Neutrophil (primary cell): ENCODE data around the gene HOXA5.

Experiments used
- H3K27ac ChIP-seq: fragments of 200-600 bp; sonication (generic); 2 replicates; pipeline ENCODE4 v1.5.1; 2016; ENCODE audit warnings: mild to moderate bottlenecking, moderate library complexity
- H3K27me3 ChIP-seq: fragments of 200-600 bp; sonication (generic); 2 replicates; pipeline ENCODE4 v1.6.0; 2016; ENCODE audit warnings: mild to moderate bottlenecking
- H3K36me3 ChIP-seq: fragments of 200-600 bp; sonication (generic); 2 replicates; pipeline ENCODE4 v1.5.1; 2017
- H3K4me1 ChIP-seq, 2 experiments: fragments of 200-600 bp in 1 of 2; sonication (generic) in 1 of 2; 1 replicate in 1 of 2; 2 replicates in 1 of 2; pipeline versions ENCODE4 v1.5.1 to v1.6.1; 2013 to 2016; ENCODE audit warnings: low read depth in 1 of 2, low read length in 1 of 2, mild to moderate bottlenecking in 1 of 2, moderate library complexity in 1 of 2; ENCODE audit not compliant: control insufficient read depth in 1 of 2, insufficient read depth in 1 of 2
- H3K4me3 ChIP-seq, 2 experiments: fragments of 200-600 bp in 1 of 2; sonication (generic) in 1 of 2; 1 replicate in 1 of 2; 2 replicates in 1 of 2; pipeline ENCODE4 v1.5.1; 2013 to 2016; ENCODE audit warnings: low read depth in 1 of 2, low read length in 1 of 2, mild to moderate bottlenecking in 1 of 2, moderate library complexity in 1 of 2
- H3K9me3 ChIP-seq: fragments of 200-600 bp; sonication (generic); 2 replicates; pipeline ENCODE4 v1.5.1; 2016
- TF ChIP-seq, protein P1 (sequence below): fragments of 200-600 bp; sonication (generic); IDR thresholded peaks from 2 replicates; pipeline ENCODE4 v1.5.1; 2016; ENCODE audit warnings: antibody characterized with exemption

The HOXA5 gene

GRCh38 chr7:27107391-27108381 is 35.8 kb downstream of the HOXA5 start:
- H3K27me3 ChIP-seq: peaks cover 41% of the 10 kb centered on the region
- TF ChIP-seq, protein P1, sequence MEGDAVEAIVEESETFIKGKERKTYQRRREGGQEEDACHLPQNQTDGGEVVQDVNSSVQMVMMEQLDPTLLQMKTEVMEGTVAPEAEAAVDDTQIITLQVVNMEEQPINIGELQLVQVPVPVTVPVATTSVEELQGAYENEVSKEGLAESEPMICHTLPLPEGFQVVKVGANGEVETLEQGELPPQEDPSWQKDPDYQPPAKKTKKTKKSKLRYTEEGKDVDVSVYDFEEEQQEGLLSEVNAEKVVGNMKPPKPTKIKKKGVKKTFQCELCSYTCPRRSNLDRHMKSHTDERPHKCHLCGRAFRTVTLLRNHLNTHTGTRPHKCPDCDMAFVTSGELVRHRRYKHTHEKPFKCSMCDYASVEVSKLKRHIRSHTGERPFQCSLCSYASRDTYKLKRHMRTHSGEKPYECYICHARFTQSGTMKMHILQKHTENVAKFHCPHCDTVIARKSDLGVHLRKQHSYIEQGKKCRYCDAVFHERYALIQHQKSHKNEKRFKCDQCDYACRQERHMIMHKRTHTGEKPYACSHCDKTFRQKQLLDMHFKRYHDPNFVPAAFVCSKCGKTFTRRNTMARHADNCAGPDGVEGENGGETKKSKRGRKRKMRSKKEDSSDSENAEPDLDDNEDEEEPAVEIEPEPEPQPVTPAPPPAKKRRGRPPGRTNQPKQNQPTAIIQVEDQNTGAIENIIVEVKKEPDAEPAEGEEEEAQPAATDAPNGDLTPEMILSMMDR: no peak
- H3K4me1 ChIP-seq: peaks cover 0 to under 1% of the 10 kb centered on the region in 2 experiments
- H3K27ac ChIP-seq: no peak overlapping the region
- no peak overlapping the region for H3K4me3 ChIP-seq
- no peaks in the 10 kb centered on the region for H3K9me3 ChIP-seq
- no peaks in the 10 kb centered on the region for H3K36me3 ChIP-seq

GRCh38 chr7:27106901-27107240 is 36.6 kb downstream of the HOXA5 start:
- H3K4me3 ChIP-seq: no peak overlapping the region
- H3K27me3 ChIP-seq: peaks cover 49% of the 10 kb centered on the region
- H3K9me3 ChIP-seq: no peaks in the 10 kb centered on the region
- H3K27ac ChIP-seq: no peak overlapping the region
- peaks cover under 1% of the 10 kb centered on the region for H3K36me3 ChIP-seq
- TF ChIP-seq, protein P1: no peak
- peaks cover 0 to 9% of the 10 kb centered on the region in 2 experiments for H3K4me1 ChIP-seq

- H3K36me3 ChIP-seq: peaks cover 6% of the 10 kb centered on the region
- H3K9me3 ChIP-seq: no peaks in the 10 kb centered on the region
- H3K4me1 ChIP-seq: peaks cover 0 to 14% of the 10 kb centered on the region in 2 experiments
- no peak overlapping the region for H3K27ac ChIP-seq
- H3K4me3 ChIP-seq: no peak overlapping the region
- TF ChIP-seq, protein P1: no peak
- peaks cover 54% of the 10 kb centered on the region for H3K27me3 ChIP-seq
These were observed 37.1 kb downstream of the HOXA5 start for GRCh38 chr7:27106181-27106900.

- Histone ChIP-seq H3K4me1 (peaks cover 0 to 15% of the 10 kb centered on the region in 2 experiments), H3K27ac (no peak overlapping the region), H3K4me3 (no peak overlapping the region), H3K9me3 (no peaks in the 10 kb centered on the region), H3K36me3 (peaks cover 14% of the 10 kb centered on the region), H3K27me3 (peaks cover 63% of the 10 kb centered on the region)
- TF ChIP-seq, protein P1: no peak
These were observed 38.0 kb downstream of the HOXA5 start for GRCh38 chr7:27105301-27106031.

DNA sequence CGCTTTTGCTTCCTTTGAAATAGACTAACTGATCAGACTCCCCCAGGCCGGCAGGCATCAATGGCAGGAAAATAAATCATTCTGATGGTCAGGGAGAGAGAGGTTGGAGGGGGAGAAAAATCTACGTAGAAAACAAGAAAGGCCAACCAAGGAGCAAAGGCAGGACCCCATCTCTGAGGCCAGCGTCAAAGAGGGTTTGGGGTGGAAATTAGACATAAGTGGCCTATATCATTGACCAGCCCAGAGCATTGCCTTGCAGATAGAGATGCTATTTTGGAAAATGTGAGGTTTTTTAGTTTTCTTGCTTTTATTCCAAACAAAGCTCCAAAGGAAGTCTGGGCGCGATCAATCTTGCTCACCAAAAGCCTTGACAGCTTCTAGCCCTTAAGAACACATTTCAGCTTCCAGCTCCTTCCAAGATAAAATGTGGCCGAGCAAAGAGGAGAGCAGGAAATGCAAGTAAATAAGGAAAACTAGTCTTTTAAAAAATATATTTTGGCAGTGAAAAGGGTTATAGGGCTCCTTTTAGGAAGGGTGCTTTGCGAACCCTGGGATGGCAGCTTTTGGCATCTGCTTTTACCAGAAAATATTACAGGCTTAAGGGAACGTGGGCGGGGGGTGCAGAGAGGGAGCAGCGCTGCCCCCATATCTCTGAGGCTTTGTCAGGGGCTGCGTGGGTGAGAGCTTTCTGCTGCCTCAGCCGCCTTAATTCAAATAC is 39.0 kb downstream of the HOXA5 start:
- Histone ChIP-seq H3K4me1 (peaks cover 0 to 15% of the 10 kb centered on the region in 2 experiments), H3K36me3 (peaks cover 18% of the 10 kb centered on the region), H3K27ac (no peak overlapping the region), H3K27me3 (peaks cover 72% of the 10 kb centered on the region), H3K9me3 (no peaks in the 10 kb centered on the region), H3K4me3 (no peak overlapping the region)
- TF ChIP-seq, protein P1: no peak
